GM21381 (cell line): ENCODE measurements around the gene FBN1.

Source experiments
- ATAC-seq: cut with Tn5 transposase; IDR thresholded peaks from one replicate; pipeline ENCODE4 v1.9.1; 2021; ENCODE audit warnings: mild to moderate bottlenecking, moderate library complexity; ENCODE audit not compliant: unreplicated experiment

Gene FBN1

DNA sequence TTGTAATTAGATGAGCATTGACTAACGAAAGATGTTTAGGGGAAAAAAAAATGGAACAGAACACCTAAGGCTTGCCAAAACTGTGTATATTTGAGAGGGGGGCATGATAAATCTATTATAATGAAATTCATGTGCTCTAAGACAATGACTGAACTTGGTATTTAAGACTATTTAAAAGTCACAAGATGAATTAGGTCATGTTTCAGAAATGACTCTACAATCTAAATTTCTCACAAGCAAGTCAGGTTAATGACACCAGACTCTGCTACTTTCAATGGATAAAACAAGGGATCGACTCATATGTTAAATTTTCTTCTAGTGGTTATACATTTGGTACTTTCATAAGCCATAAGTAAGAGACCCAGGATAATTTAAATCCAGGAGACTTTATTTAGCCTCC is 235.9 kb downstream of the FBN1 start:
- ATAC-seq: no peak

GRCh38 chr15:48408327-48408726 is 237.2 kb downstream of the FBN1 start:
- ATAC-seq: no peak

- no peak for ATAC-seq
These were observed 237.9 kb downstream of the FBN1 start for GRCh38 chr15:48407646-48408045.

DNA sequence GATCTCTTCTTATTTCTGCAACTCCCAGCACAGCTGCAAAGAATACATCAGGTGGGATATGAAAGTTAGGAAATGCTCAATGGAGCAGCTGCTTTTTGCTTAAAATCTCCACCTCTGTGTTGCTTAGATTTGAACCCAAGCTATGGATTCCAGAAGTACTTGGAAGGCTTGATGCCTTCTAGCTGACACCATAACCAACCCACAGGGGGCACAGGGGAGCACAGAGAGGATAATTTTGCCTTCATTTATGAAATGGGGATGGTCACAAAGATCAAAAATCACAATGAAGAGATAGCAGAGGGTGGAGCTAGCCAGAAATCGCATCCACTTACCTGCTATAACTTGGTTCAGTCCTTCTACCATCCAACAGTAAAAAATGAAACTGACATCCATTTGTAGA is 238.6 kb downstream of the FBN1 start:
- no peak for ATAC-seq

- ATAC-seq: no peak
These were observed 239.1 kb downstream of the FBN1 start for GRCh38 chr15:48406266-48406891.

- no peak for ATAC-seq
These were observed 242.9 kb downstream of the FBN1 start for GRCh38 chr15:48402427-48403177.

DNA sequence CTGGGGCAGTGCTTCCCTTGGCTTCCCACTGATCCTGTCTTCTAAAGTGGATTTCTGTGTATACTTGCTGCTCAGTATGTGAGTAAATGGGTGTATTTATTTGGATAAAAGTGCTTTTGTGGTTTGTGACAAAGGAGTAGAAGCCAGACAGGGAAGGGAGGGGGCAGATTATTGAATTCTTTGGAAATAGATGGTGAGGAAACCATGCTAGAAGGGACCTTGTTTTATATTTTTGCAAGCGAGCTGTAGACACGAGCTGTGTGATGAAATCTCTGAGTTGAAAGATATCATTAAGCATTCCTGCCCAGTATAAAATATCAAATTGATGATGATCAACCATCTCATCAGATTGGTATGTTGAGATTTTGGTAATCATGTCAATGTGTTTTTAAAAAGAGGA is 245.4 kb downstream of the FBN1 start:
- no peak for ATAC-seq

DNA sequence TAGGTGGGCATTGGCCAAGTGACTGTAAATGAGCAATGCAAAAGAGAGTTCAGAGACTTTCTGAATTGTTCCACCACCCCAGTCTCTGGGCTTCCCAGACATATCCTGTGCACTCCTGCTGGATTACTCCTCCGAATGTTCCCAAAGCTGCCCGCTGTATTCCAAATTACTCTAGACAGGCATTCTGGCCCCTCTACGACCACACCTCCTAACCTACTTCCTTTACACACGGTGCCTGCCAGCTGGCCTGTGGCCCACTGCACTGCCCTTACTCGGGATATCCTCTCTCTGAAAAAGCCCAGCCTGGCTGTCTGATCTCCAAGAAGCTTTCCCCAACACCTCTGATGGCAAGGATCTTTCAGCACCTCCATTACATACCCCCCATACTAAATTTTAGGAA is 247.7 kb downstream of the FBN1 start:
- no peak for ATAC-seq

DNA sequence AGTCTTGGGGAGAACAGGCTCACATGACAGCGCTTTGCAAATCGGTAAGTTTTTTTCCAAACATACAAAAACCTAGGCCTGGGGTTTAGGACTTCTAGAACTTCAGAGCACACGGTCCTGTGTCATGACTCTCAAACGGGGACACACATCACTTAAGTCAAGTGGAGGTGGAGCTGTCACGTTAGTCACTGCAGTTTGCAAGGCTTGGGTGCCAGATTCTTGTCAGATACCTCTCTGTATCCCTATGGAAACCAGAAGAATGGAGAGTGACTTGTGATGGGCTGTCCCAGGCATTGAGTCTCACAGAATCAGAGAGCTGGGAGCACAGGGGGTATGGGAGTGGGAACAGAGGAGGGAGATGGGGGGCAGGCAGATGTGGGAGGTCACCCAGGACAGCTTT is 249.5 kb downstream of the FBN1 start:
- ATAC-seq: no peak

- no peak for ATAC-seq
These were observed 249.9 kb downstream of the FBN1 start for GRCh38 chr15:48395521-48396011.

DNA sequence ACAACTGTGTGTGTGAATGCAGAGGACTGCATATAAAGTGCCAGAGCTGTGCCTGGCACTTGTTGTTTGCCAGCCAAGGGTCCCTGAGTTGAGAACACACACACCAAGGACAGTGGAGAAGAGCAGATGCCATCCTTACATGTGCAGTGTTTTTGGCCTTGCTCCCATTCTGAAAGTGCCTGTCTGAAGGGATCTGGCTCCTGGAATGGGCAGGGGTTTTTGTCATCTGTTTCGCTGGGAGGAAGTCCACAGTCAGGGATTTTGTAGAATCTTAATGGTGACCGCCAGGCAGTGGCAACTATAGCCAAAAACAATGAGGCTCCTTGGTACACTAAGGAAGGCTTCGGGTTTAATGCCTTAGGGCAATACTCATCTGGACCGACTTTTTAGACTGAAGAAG is 250.5 kb downstream of the FBN1 start:
- ATAC-seq: no peak

DNA sequence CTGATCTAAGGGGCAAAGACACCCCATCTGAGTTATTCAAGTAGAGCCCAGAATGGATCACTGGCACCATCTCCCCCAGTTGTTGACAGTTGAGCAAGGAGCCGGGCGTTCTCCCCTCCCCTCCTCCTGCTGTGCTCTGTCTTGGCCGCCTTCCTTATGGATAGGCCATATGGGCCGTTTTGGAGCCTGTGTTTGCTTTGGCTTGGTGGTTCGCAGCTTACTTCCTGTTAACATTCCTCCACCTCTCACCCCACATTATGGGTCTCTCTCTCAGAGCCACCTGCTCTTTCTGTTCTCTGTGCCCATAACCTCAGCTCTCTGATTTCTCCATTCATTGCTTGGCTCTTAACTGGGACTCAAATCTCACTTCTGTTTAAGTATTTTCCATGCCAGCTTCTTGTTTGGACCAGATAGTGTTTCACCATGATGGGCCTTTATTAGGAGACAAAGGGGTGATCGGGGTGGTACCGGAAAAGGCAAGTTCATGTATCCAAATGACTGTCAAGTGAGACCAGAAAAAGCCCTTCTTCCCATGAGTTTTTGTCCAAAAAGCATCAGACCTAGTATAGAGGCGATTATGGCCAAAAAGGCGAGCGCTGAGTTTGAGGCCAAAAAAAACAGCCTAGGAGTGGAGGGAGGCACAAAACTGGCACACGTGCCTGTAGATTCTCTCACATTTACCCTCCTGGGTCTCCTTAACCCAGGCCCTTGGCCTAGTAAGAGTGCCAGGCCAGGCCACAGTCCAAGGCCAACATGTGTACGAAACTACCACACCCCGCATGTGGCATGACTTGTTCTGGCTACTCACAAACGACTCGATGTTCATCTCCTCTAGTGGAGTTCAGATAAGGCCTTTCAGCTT is 251.6 kb downstream of the FBN1 start:
- ATAC-seq: no peak

DNA sequence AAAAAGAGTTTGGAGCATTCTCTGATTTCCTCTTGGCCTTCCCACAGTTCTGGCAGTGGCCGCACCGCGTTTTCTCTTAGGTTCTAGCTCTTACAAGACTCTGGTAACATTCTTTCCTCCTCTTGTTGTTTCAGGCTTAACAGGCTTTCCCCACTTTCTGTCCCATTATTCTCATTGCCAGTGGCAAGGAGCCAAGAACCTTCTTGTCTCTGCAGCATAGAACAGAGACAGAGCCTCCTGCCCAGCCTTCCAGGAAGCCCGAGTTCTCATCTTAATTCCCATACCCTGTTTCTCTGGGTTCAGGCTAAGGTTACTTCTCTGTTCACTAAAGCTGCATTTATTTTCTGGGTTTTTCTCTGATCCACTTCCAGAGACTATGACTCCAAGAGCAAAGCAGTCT is 253.2 kb downstream of the FBN1 start:
- no peak for ATAC-seq

GRCh38 chr15:48391950-48392349 is 253.6 kb downstream of the FBN1 start:
- no peak for ATAC-seq

DNA sequence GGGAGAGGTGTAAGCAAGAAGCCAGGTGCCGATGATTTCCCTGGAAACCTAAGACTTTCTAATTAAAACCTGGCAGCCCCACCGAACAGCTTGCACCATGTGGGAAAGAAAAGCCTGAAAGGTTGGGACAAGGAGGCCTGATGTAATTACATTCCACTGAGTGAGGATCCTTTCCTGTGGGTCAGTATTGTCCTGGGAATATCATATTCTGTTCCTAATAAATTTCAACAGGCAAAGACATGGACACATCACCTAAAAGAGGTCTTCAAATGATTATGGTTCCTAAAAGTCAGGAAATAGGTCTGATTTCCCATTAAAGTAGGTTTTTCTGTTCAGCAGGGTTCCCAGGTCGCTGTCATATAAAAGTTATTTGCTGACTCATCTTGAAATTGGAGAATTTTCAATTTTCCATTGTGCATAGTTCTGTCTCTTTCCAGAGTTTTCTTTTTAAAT is 255.8 kb downstream of the FBN1 start:
- ATAC-seq: no peak

DNA sequence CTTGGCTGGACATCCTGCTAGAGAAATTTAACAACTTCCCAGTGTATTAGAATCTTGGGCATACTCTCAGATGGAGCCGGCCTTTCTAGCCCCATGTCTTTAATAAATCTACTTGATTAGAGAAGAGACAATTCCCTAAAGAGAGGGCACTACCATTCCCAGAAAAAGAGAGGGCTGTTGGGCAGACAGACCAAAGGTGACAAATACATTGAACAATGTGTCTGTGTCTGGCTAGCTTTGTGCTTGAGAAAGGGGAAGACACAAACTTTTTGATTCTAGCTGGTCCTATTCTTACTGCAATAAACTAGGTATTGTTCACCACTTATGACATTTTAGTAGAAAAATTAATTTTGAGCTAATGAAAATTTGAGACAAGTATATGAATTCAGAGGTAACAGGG is 256.6 kb downstream of the FBN1 start:
- no peak for ATAC-seq

GRCh38 chr15:48388016-48388851 is 257.3 kb downstream of the FBN1 start:
- no peak for ATAC-seq

GRCh38 chr15:48385031-48385830 is 260.3 kb downstream of the FBN1 start:
- no peak for ATAC-seq

- no peak for ATAC-seq
These were observed 260.9 kb downstream of the FBN1 start for GRCh38 chr15:48384616-48385015.

- no peak for ATAC-seq
These were observed 262.5 kb downstream of the FBN1 start for GRCh38 chr15:48383031-48383430.
